BE2C (cell line): Measurements from ENCODE around the gene TRIML1.

Experiments used
- DNase-seq: peaks from one replicate; pipeline ENCODE4 v3.0.0-alpha.2; 2020
- H3K27me3 ChIP-seq: fragments of 250-450 bp; sonication (Bioruptor Pico); 2 replicates; pipeline ENCODE4 v1.5.1; 2020; ENCODE audit warnings: mild to moderate bottlenecking
- H3K36me3 ChIP-seq: fragments of 250-450 bp; sonication (Bioruptor Pico); 2 replicates; pipeline ENCODE4 v1.5.1; 2020; ENCODE audit warnings: mild to moderate bottlenecking
- H3K4me1 ChIP-seq: fragments of 250-450 bp; sonication (Bioruptor Pico); 2 replicates; pipeline ENCODE4 v1.5.1; 2020
- H3K4me3 ChIP-seq: 2 replicates; pipeline ENCODE4 v1.5.1; 2011; ENCODE audit warnings: low read depth, low read length
- H3K9me3 ChIP-seq: fragments of 250-450 bp; sonication (Bioruptor Pico); 2 replicates; pipeline ENCODE4 v1.5.1; 2020
- TF ChIP-seq, protein P1 (sequence below): IDR thresholded peaks from 2 replicates; pipeline ENCODE4 v1.5.1; 2012; ENCODE audit warnings: mild to moderate bottlenecking, low read depth, low read length

TRIML1 gene

DNA sequence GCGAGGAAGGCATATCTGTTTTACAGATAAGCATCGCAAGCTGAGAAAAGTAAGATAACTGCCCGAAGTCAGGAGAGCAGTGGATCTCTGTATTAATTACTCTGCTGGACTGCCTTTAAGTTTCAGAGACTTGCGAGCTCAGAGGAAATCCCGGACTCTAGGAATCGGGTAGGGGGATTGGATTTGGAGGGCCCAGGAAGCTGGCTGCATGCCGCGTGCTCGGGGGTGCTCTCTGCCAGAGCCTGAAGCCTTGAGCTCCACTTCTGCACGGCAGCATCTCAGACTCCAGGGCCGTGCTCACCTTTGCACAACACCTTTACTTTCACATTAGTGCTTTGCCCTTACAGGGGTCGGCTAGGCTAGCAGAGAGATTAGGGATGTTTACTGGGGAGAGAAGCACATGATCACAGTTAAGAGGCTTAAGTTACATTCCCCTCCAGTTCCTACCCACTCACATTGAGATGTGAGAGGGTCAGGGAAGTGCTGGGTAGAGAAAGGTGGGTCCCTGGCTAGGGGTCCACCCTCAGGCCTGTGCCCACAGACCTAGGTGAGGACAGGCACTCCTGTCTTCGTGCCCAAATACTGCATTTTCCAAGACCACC is 57.0 kb downstream of the TRIML1 start:
- no peaks in the 10 kb centered on the region for H3K27me3 ChIP-seq
- H3K4me1 ChIP-seq, result no peaks in the 10 kb centered on the region
- DNase-seq, result no peak
- TF ChIP-seq, protein P1, sequence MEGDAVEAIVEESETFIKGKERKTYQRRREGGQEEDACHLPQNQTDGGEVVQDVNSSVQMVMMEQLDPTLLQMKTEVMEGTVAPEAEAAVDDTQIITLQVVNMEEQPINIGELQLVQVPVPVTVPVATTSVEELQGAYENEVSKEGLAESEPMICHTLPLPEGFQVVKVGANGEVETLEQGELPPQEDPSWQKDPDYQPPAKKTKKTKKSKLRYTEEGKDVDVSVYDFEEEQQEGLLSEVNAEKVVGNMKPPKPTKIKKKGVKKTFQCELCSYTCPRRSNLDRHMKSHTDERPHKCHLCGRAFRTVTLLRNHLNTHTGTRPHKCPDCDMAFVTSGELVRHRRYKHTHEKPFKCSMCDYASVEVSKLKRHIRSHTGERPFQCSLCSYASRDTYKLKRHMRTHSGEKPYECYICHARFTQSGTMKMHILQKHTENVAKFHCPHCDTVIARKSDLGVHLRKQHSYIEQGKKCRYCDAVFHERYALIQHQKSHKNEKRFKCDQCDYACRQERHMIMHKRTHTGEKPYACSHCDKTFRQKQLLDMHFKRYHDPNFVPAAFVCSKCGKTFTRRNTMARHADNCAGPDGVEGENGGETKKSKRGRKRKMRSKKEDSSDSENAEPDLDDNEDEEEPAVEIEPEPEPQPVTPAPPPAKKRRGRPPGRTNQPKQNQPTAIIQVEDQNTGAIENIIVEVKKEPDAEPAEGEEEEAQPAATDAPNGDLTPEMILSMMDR, result no peak
- H3K9me3 ChIP-seq, result no peaks in the 10 kb centered on the region
- no peaks in the 10 kb centered on the region for H3K36me3 ChIP-seq
- H3K4me3 ChIP-seq, result no peak overlapping the region
